ENCODE results near the gene ANKMY1.
A peak's percentile ranks its signal among the peaks of the same experiment; 100 is the strongest.

Gene ANKMY1

GRCh38 chr2:240579071-240579762, 21.4 kb upstream of the ANKMY1 start:
- DNase-seq = no peak

GRCh38 chr2:240578488-240578887, 20.7 kb upstream of the ANKMY1 start:
- DNase-seq = no peak

GRCh38 chr2:240578110-240578450, 20.3 kb upstream of the ANKMY1 start:
- no peak for DNase-seq

GRCh38 chr2:240577281-240578109, 19.7 kb upstream of the ANKMY1 start:
- DNase-seq = no peak

GRCh38 chr2:240576436-240577205, 18.8 kb upstream of the ANKMY1 start:
- no peak for DNase-seq

GRCh38 chr2:240576036-240576435, 18.2 kb upstream of the ANKMY1 start:
- DNase-seq = no peak

- DNase-seq = no peak
Measured at GRCh38 chr2:240575101-240575965, 17.5 kb upstream of the ANKMY1 start.

- no peak for DNase-seq
Measured at GRCh38 chr2:240574386-240575100, 16.8 kb upstream of the ANKMY1 start.

GRCh38 chr2:240573516-240574385, 16.0 kb upstream of the ANKMY1 start:
- no peak for DNase-seq

GRCh38 chr2:240573071-240573515, 15.3 kb upstream of the ANKMY1 start:
- no peak for DNase-seq

- no peak for DNase-seq
Measured at GRCh38 chr2:240572141-240573031, 14.6 kb upstream of the ANKMY1 start.

- no peak for DNase-seq
Measured at GRCh38 chr2:240571314-240571973, 13.7 kb upstream of the ANKMY1 start.

GRCh38 chr2:240570531-240571313, 12.9 kb upstream of the ANKMY1 start:
- DNase-seq = no peak

- DNase-seq = no peak
Measured at GRCh38 chr2:240569998-240570530, 12.3 kb upstream of the ANKMY1 start.

GRCh38 chr2:240569523-240569997, 11.8 kb upstream of the ANKMY1 start:
- no peak for DNase-seq

GRCh38 chr2:240568678-240569522, 11.1 kb upstream of the ANKMY1 start:
- peak; percentile 55 for DNase-seq
